ENCODE results near the gene REC8. TPM values are rescaled to one million over a fixed set of nuclear protein-coding genes. Genes with fewer than 3 reads are reported as not detected.

REC8 gene
- total RNA-seq, 2 donors from 2014 or later = 7.8 to 8.9 TPM

DNA sequence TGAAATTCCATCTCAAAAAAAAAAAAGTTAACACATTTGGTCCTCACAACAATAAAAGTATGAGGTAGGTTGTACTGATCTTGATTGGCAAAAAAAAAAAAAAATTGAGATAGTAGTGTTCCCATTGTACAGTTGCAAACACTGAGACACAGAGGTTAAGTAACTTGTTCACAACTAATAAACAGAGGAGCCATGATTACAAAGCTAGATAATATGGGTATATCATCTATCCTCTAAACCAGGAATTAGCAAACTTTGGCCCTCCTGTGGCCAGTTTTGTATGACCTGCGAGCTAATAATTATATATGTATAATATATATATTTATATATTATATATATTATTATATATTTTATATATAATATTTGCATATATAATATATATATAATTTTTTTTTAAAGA is 38.1 kb upstream of the REC8 start:
- H3K4me1 ChIP-seq = peaks cover 57% of the 10 kb centered on the region
- no peaks in the 10 kb centered on the region for H3K9me3 ChIP-seq
- 88 to 96% methylated on average over 1 of the region's 1 CpG for WGBS, 2 donors
- intact Hi-C loops (cut with DNase I) = no loop called here
- TF ChIP-seq, protein P1, sequence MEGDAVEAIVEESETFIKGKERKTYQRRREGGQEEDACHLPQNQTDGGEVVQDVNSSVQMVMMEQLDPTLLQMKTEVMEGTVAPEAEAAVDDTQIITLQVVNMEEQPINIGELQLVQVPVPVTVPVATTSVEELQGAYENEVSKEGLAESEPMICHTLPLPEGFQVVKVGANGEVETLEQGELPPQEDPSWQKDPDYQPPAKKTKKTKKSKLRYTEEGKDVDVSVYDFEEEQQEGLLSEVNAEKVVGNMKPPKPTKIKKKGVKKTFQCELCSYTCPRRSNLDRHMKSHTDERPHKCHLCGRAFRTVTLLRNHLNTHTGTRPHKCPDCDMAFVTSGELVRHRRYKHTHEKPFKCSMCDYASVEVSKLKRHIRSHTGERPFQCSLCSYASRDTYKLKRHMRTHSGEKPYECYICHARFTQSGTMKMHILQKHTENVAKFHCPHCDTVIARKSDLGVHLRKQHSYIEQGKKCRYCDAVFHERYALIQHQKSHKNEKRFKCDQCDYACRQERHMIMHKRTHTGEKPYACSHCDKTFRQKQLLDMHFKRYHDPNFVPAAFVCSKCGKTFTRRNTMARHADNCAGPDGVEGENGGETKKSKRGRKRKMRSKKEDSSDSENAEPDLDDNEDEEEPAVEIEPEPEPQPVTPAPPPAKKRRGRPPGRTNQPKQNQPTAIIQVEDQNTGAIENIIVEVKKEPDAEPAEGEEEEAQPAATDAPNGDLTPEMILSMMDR (IDR thresholded peaks at IDR 0.05) = no peak
- no peak for TF ChIP-seq POLR2A (IDR thresholded peaks at IDR 0.05)
- H3K4me3 ChIP-seq = no peak overlapping the region
- no peaks in the 10 kb centered on the region for H3K27me3 ChIP-seq
- no peak overlapping the region for H3K27ac ChIP-seq
- H3K36me3 ChIP-seq (replicated peaks in 1 of 2; ENCODE audit: insufficient read depth in 1 of 2, low read depth in 2 of 2) = peaks cover 0 to 10% of the 10 kb centered on the region in 2 donors
- no peak for ATAC-seq
- no peak for DNase-seq

GRCh38 chr14:24135584-24135833 is 36.4 kb upstream of the REC8 start:
- TF ChIP-seq POLR2A (IDR thresholded peaks at IDR 0.05) = no peak
- TF ChIP-seq, protein P1 (IDR thresholded peaks at IDR 0.05) = no peak
- Histone ChIP-seq H3K4me3 (no peak overlapping the region), H3K36me3 (replicated peaks in 1 of 2; ENCODE audit: insufficient read depth in 1 of 2, low read depth in 2 of 2) (peaks cover 0 to 11% of the 10 kb centered on the region in 2 donors), H3K4me1 (peaks cover 63% of the 10 kb centered on the region), H3K27ac (peak overlapping the region; percentile 68 to 98 (median 84)), H3K9me3 (no peaks in the 10 kb centered on the region), H3K27me3 (no peaks in the 10 kb centered on the region)
- ATAC-seq (no peak), DNase-seq (no peak)
- intact Hi-C loops (cut with DNase I) = no loop called here
- WGBS, 2 donors = 1 to 4% methylated on average over 9 of the region's 9 CpGs

- Histone ChIP-seq H3K4me3 (peak within 1 kb of the TSS; percentile 30 to 96), H3K36me3 (replicated peaks in 1 of 2; ENCODE audit: insufficient read depth in 1 of 2, low read depth in 2 of 2) (peaks cover 0 to 11% of the 10 kb centered on the region in 2 donors), H3K9me3 (no peaks in the 10 kb centered on the region), H3K27me3 (no peaks in the 10 kb centered on the region), H3K27ac (peak within 1 kb of the TSS; percentile 72 to 98 (median 94)), H3K4me1 (peaks cover 58% of the 10 kb centered on the region)
- DNase-seq (peak; percentile 95 to 97 (median 96)), ATAC-seq (peak; percentile 92)
- intact Hi-C loops (cut with DNase I) = no loop called here
- 0 to 2% methylated on average over 23 to 67 of the region's 75 CpGs for WGBS, 2 donors
- TF ChIP-seq POLR2A (IDR thresholded peaks at IDR 0.05) = peak; percentile 39 to 80 (median 66)
- TF ChIP-seq, protein P1 (IDR thresholded peaks at IDR 0.05) = peak in 1 of 7 experiments; percentile 9
These were observed 35.8 kb upstream of the REC8 start, which contains the start of gene PSME1 for GRCh38 chr14:24135834-24136683. Gene PSME1, plus strand, starts transcription at chr14:24136194. Its CDS starts 69 bp downstream, at chr14:24136263.

DNA sequence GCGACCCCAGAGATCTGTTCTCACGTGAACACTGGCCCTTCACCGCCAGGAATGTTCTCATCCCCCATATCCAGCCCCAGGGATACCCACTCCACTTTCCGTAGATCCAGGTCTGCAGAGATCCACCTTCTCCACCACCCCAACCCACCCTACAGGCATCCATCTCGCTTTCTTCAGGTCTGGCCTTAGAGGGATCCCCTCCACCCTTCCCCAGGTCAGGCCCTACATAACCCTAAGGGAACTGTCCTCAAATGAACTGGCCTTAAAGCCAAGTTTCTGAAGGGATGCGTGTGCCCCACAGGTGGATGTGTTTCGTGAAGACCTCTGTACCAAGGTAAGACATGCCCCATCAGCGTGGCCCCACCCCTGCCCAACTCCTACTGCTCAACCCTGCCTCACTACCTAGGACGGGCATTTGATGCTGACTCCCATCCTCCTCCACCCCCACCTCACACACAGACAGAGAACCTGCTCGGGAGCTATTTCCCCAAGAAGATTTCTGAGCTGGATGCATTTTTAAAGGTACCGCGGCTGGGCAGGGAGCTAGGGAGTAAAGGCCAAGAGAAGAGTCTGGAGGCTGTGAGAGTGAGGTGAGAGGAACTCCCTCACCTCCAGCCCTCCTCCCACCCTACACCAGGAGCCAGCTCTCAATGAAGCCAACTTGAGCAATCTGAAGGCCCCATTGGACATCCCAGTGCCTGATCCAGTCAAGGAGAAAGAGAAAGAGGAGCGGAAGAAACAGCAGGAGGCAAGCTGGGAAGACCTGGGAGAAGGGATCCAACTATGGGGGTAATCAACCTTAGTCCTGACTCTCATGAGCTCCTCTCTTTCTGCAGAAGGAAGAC is 35.0 kb upstream of the REC8 start:
- Histone ChIP-seq H3K27ac (peak overlapping the region; percentile 72 to 98 (median 94)), H3K4me3 (peak overlapping the region in 1 of 2 donors; percentile 96), H3K27me3 (no peaks in the 10 kb centered on the region), H3K4me1 (peaks cover 51% of the 10 kb centered on the region), H3K36me3 (replicated peaks in 1 of 2; ENCODE audit: insufficient read depth in 1 of 2, low read depth in 2 of 2) (peaks cover 0 to 11% of the 10 kb centered on the region in 2 donors), H3K9me3 (no peaks in the 10 kb centered on the region)
- DNase-seq (no peak), ATAC-seq (no peak)
- intact Hi-C loops (cut with DNase I) = no loop called here
- 18 to 30% methylated on average over 13 of the region's 13 CpGs for WGBS, 2 donors
- TF ChIP-seq, protein P1 (IDR thresholded peaks at IDR 0.05) = no peak
- no peak for TF ChIP-seq POLR2A (IDR thresholded peaks at IDR 0.05)
